ENCODE measurements around the gene LIX1L.
"Not testable (repeated sequence)": the region's sequence is repeated elsewhere in the genome, so short reads cannot be mapped to it uniquely, and the experiment has no call there.

Gene LIX1L

GRCh38 chr1:145936247-145936646 is 21.6 kb downstream of the LIX1L start:
- no peak for DNase-seq (ENCODE audit: low read depth)

- DNase-seq (ENCODE audit: low read depth), result no peak
Measured at GRCh38 chr1:145935708-145936107, 22.1 kb downstream of the LIX1L start.

GRCh38 chr1:145932522-145933009 is 25.3 kb downstream of the LIX1L start:
- not testable (repeated sequence) for DNase-seq (ENCODE audit: low read depth)

- no peak for DNase-seq (ENCODE audit: low read depth)
Measured at GRCh38 chr1:145927916-145928643, 29.7 kb downstream of the LIX1L start.

GRCh38 chr1:145927063-145927886 is 30.5 kb downstream of the LIX1L start, which contains the start of gene RBM8A:
Gene RBM8A (minus strand): TSS chr1:145927484. CDS start chr1:145927426, 58 bp downstream.
- peak; percentile 98 for DNase-seq (ENCODE audit: low read depth)

GRCh38 chr1:145926686-145927062 is 31.1 kb downstream of the LIX1L start:
- DNase-seq (ENCODE audit: low read depth), result no peak

- no peak for DNase-seq (ENCODE audit: low read depth)
Measured at GRCh38 chr1:145922266-145922665, 35.6 kb downstream of the LIX1L start.

- DNase-seq (ENCODE audit: low read depth), result not testable (repeated sequence)
Measured at GRCh38 chr1:145920297-145920696, 37.5 kb downstream of the LIX1L start.

GRCh38 chr1:145918992-145919939 is 38.6 kb downstream of the LIX1L start:
- DNase-seq (ENCODE audit: low read depth), result no peak

- peak; percentile 72 for DNase-seq (ENCODE audit: low read depth)
Measured at GRCh38 chr1:145918144-145918991, 39.4 kb downstream of the LIX1L start, which contains the start of gene PEX11B. Gene PEX11B (minus strand): TSS chr1:145918717. CDS start chr1:145918688, 29 bp downstream.

GRCh38 chr1:145917595-145917994 is 40.2 kb downstream of the LIX1L start:
- no peak for DNase-seq (ENCODE audit: low read depth)

GRCh38 chr1:145916745-145917144 is 41.1 kb downstream of the LIX1L start:
- no peak for DNase-seq (ENCODE audit: low read depth)

- DNase-seq (ENCODE audit: low read depth), result no peak
Measured at GRCh38 chr1:145912128-145912641, 45.6 kb downstream of the LIX1L start.

- no peak for DNase-seq (ENCODE audit: low read depth)
Measured at GRCh38 chr1:145908653-145909052, 49.2 kb downstream of the LIX1L start.

- DNase-seq (ENCODE audit: low read depth), result no peak
Measured at GRCh38 chr1:145906954-145907753, 50.7 kb downstream of the LIX1L start.

GRCh38 chr1:145901312-145902021 is 56.4 kb downstream of the LIX1L start:
- no peak for DNase-seq (ENCODE audit: low read depth)

GRCh38 chr1:145898756-145899155 is 59.1 kb downstream of the LIX1L start:
- no peak for DNase-seq (ENCODE audit: low read depth)

GRCh38 chr1:145897969-145898368 is 59.8 kb downstream of the LIX1L start:
- no peak for DNase-seq (ENCODE audit: low read depth)

- DNase-seq (ENCODE audit: low read depth), result no peak
Measured at GRCh38 chr1:145895471-145895870, 62.3 kb downstream of the LIX1L start.
